Neural progenitor cell (in vitro differentiated cells): Measurements from ENCODE around the gene ABLIM2. TPM values are rescaled to one million over a fixed set of nuclear protein-coding genes. Genes with fewer than 3 reads are reported as not detected.

Source experiments
- DNase-seq: peaks from one replicate; pipeline ENCODE4 v3.0.0-alpha.2; 2016; ENCODE audit warnings: low spot score
- H2AFZ ChIP-seq: fragments of 200-600 bp; sonication (generic); replicated peaks from 2 replicates; pipeline ENCODE4 v1.6.1; 2016; ENCODE audit warnings: antibody characterized with exemption
- H3F3A ChIP-seq: fragments of 200-600 bp; sonication (generic); 2 replicates; pipeline ENCODE4 v1.6.1; 2016; ENCODE audit warnings: antibody characterized with exemption, low read depth
- H3K27ac ChIP-seq: fragments of 200-600 bp; sonication (generic); 2 replicates; pipeline ENCODE4 v1.5.1; 2016; ENCODE audit warnings: mild to moderate bottlenecking
- H3K27me3 ChIP-seq: fragments of 200-600 bp; sonication (generic); 2 replicates; pipeline ENCODE4 v1.6.1; 2016; ENCODE audit warnings: mild to moderate bottlenecking, moderate library complexity
- H3K36me3 ChIP-seq: fragments of 200-600 bp; sonication (generic); 2 replicates; pipeline ENCODE4 v1.5.1; 2016
- H3K4me1 ChIP-seq: fragments of 200-600 bp; sonication (generic); 2 replicates; pipeline ENCODE4 v1.6.1; 2016; ENCODE audit warnings: mixed run types
- H3K4me2 ChIP-seq: fragments of 200-600 bp; sonication (generic); 2 replicates; pipeline ENCODE4 v1.6.1; 2016
- H3K4me3 ChIP-seq: fragments of 200-600 bp; sonication (generic); 2 replicates; pipeline ENCODE4 v1.5.1; 2016
- H3K79me2 ChIP-seq: fragments of 200-600 bp; sonication (generic); 2 replicates; pipeline ENCODE4 v1.6.1; 2016; ENCODE audit warnings: low read depth
- H3K9ac ChIP-seq: fragments of 200-600 bp; sonication (generic); 2 replicates; pipeline ENCODE4 v1.6.1; 2016
- H3K9me3 ChIP-seq: fragments of 200-600 bp; sonication (generic); 2 replicates; pipeline ENCODE4 v1.5.1; 2016; ENCODE audit warnings: low read depth
- H4K20me1 ChIP-seq: fragments of 200-600 bp; sonication (generic); 2 replicates; pipeline ENCODE4 v1.6.1; 2016; ENCODE audit warnings: low read depth
- H3K27ac Mint-ChIP-seq: 3 replicates; pipeline ENCODE4 v1.8.0; 2021; ENCODE audit warnings: mixed read lengths
- H3K27me3 Mint-ChIP-seq: 2 replicates; pipeline ENCODE4 v1.8.0; 2022; ENCODE audit warnings: low read depth, mild to moderate bottlenecking, inconsistent platforms, moderate library complexity, mixed read lengths; ENCODE audit not compliant: insufficient read depth
- H3K36me3 Mint-ChIP-seq: 3 replicates; pipeline ENCODE4 v1.8.0; 2021; ENCODE audit warnings: mixed read lengths
- H3K4me1 Mint-ChIP-seq: 3 replicates; pipeline ENCODE4 v1.8.0; 2021; ENCODE audit warnings: mixed read lengths
- H3K4me3 Mint-ChIP-seq: 3 replicates; pipeline ENCODE4 v1.8.0; 2021; ENCODE audit warnings: mild to moderate bottlenecking, moderate library complexity, mixed read lengths
- H3K9me3 Mint-ChIP-seq: 3 replicates; pipeline ENCODE4 v1.8.0; 2020; ENCODE audit warnings: mixed read lengths
- CTCF ChIP-seq: fragments of 200-600 bp; sonication (generic); IDR thresholded peaks from 2 replicates; pipeline ENCODE4 v1.5.1; 2017; ENCODE audit warnings: antibody characterized with exemption, mild to moderate bottlenecking
- EZH2 ChIP-seq: fragments of 200-600 bp; sonication (generic); IDR thresholded peaks from 2 replicates; pipeline ENCODE4 v1.6.1; 2017; ENCODE audit warnings: antibody characterized with exemption, mild to moderate bottlenecking, moderate library complexity
- EZH2phosphoT487 ChIP-seq: fragments of 200-600 bp; sonication (generic); IDR thresholded peaks from 2 replicates; pipeline ENCODE4 v1.6.1; 2017; ENCODE audit warnings: antibody characterized with exemption
- total RNA-seq: library from RNA; depleted of rRNA; stranded (reverse); fragments of >200 nt; gene quantifications from 2 replicates; pipeline ENCODE4 v1.2.3, GENCODE V29; 2015; ENCODE audit warnings: low replicate concordance

The ABLIM2 gene
- total RNA-seq, 1 donor from 2014 or later: 0.24 TPM

GRCh38 chr4:8037150-8037769, 121.4 kb downstream of the ABLIM2 start:
- H3K4me1 Mint-ChIP-seq: peaks cover 24% of the 10 kb centered on the region
- TF ChIP-seq EZH2: no peak
- TF ChIP-seq CTCF: no peak
- TF ChIP-seq EZH2phosphoT487: no peak
- H3K27ac ChIP-seq: no peak overlapping the region
- H3K4me1 ChIP-seq: peaks cover 10% of the 10 kb centered on the region
- peak overlapping the region; percentile 4 for H3K4me3 Mint-ChIP-seq
- no peaks in the 10 kb centered on the region for H3K36me3 ChIP-seq
- H3K9ac ChIP-seq: no peak overlapping the region
- H3K27ac Mint-ChIP-seq: peak overlapping the region; percentile 71
- no peaks in the 10 kb centered on the region for H3K9me3 Mint-ChIP-seq
- H3K9me3 ChIP-seq: no peaks in the 10 kb centered on the region
- peaks cover 16% of the 10 kb centered on the region for H3K27me3 Mint-ChIP-seq
- H2AFZ ChIP-seq: no peak overlapping the region
- no peaks in the 10 kb centered on the region for H3F3A ChIP-seq
- no peaks in the 10 kb centered on the region for H3K79me2 ChIP-seq
- no peak overlapping the region for H3K4me3 ChIP-seq
- H3K4me2 ChIP-seq: no peak overlapping the region
- no peaks in the 10 kb centered on the region for H3K36me3 Mint-ChIP-seq
- no peaks in the 10 kb centered on the region for H3K27me3 ChIP-seq
- H4K20me1 ChIP-seq: no peaks in the 10 kb centered on the region
- no peak for DNase-seq

DNA sequence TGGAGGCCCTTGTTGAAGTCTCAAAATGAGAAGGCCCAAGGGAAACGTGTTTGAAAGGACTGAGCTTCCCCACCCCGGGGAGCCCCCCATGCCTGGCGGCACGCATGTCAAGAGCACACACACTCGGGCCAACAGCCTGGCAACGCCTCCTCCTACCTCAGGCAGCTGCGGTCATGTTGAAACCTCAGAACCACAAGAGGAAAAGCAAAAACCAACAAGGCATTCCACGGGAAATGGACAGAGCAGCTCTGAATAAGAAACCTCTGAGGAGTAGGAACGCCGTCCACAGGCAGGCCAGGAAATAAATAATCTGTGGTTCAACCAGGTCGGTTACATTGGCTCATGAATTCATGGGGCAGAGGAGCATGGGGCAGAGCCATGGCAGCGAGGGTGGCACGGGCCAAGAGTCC, 123.2 kb downstream of the ABLIM2 start:
- Histone ChIP-seq H3K27me3 (no peaks in the 10 kb centered on the region), H3F3A (no peaks in the 10 kb centered on the region), H3K79me2 (no peaks in the 10 kb centered on the region), H3K36me3 (no peaks in the 10 kb centered on the region), H3K4me2 (no peak overlapping the region), H3K4me3 (no peak overlapping the region), H3K9me3 (no peaks in the 10 kb centered on the region), H4K20me1 (no peaks in the 10 kb centered on the region), H3K4me1 (peaks cover 10% of the 10 kb centered on the region), H3K9ac (no peak overlapping the region), H2AFZ (no peak overlapping the region), H3K27ac (no peak overlapping the region)
- peaks cover 22% of the 10 kb centered on the region for H3K27me3 Mint-ChIP-seq
- H3K4me3 Mint-ChIP-seq: no peak overlapping the region
- peaks cover 24% of the 10 kb centered on the region for H3K4me1 Mint-ChIP-seq
- no peak for DNase-seq
- peak overlapping the region; percentile 93 for H3K27ac Mint-ChIP-seq
- no peak for TF ChIP-seq EZH2
- no peak for TF ChIP-seq EZH2phosphoT487
- TF ChIP-seq CTCF: no peak
- H3K36me3 Mint-ChIP-seq: no peaks in the 10 kb centered on the region
- no peaks in the 10 kb centered on the region for H3K9me3 Mint-ChIP-seq

DNA sequence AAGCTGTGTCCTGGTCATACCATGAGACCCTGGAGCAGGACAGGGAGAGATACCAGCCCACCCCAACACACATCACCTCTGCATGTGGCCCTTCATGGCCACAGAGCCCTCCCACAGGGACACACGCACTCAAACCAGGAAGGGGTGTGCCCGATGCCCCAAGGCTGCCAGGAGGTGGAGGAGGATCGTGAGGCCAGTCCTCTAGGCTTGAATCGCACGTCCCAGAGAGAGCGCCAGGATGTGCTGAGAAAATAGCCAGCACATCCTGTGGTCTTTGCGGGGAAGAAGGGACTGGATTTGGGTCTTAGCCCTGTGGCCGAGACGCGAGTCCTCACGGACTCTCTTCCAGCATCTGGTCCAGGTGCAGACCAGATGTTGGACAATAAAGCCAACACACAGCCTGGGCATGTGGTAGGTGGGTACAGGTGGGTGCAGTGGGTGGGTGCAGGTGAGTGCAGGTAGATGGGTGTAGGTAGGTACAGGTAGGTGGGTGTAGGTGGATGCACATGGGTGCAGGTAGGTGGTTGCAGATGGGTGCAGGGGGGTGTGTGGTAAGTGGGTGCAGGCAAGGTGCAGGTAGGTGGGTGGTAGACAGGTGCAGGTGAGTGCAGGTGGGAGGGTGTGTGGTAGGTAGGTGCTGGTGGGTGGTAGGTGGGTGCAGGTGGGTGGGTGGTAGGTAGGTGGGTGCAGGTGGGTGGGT, 124.6 kb downstream of the ABLIM2 start:
- no peak overlapping the region for H3K9ac ChIP-seq
- H3K36me3 Mint-ChIP-seq: no peaks in the 10 kb centered on the region
- no peaks in the 10 kb centered on the region for H3K9me3 ChIP-seq
- H3K27me3 ChIP-seq: no peaks in the 10 kb centered on the region
- no peak overlapping the region for H3K4me3 Mint-ChIP-seq
- peak overlapping the region; percentile 63 for H3K27ac Mint-ChIP-seq
- H3K27me3 Mint-ChIP-seq: peaks cover 16% of the 10 kb centered on the region
- H3K79me2 ChIP-seq: no peaks in the 10 kb centered on the region
- no peak overlapping the region for H2AFZ ChIP-seq
- H3K4me3 ChIP-seq: no peak overlapping the region
- TF ChIP-seq EZH2 (no peak), EZH2phosphoT487 (no peak), CTCF (no peak)
- H3K4me2 ChIP-seq: no peak overlapping the region
- no peaks in the 10 kb centered on the region for H3F3A ChIP-seq
- H4K20me1 ChIP-seq: no peaks in the 10 kb centered on the region
- peaks cover 14% of the 10 kb centered on the region for H3K4me1 Mint-ChIP-seq
- DNase-seq: no peak
- no peaks in the 10 kb centered on the region for H3K9me3 Mint-ChIP-seq
- H3K4me1 ChIP-seq: peaks cover 3% of the 10 kb centered on the region
- H3K36me3 ChIP-seq: no peaks in the 10 kb centered on the region
- H3K27ac ChIP-seq: no peak overlapping the region
